ENCODE results near the gene RIMBP2.

DNA sequence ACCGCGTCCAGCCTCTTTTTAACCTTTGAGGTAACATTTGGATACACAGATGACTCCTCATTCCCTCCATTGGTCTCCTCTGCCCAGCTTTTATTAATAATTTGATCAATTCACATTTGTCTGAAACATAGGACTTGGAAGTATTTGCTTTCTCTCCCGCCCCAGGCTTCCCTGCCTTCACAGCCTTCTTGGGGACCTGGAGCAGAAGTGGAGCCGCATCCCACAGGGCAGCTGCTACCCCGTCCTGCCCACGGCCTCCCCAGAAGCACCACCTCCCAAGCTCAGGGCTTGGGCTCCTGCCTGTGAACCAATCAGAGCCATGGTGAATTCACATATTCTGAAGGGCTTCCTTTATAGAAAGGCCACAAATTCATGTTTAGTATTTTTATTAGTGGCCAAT lies 280.8 kb downstream of the RIMBP2 start:
- TF ChIP-seq CTCF (IDR thresholded peaks at IDR 0.05): no peak
- TF ChIP-seq POLR2A (IDR thresholded peaks at IDR 0.05): no peak

Data from uterus (tissue), 2 donors.